Mesendoderm (in vitro differentiated cells): ENCODE results near the gene PRSS8.

ENCODE experiments used
- DNase-seq: peaks from one replicate; pipeline ENCODE4 v3.0.0; 2013
- H2AK5ac ChIP-seq: 2 replicates; pipeline ENCODE4 v1.6.1; 2013; ENCODE audit warnings: low read length, inconsistent platforms
- H2BK120ac ChIP-seq: 2 replicates; pipeline ENCODE4 v1.6.1; 2013; ENCODE audit warnings: low read depth, mild to moderate bottlenecking, low read length, moderate library complexity, mixed read lengths
- H2BK15ac ChIP-seq: replicated peaks from 2 replicates; pipeline ENCODE4 v1.6.1; 2013; ENCODE audit warnings: low read depth, mild to moderate bottlenecking, moderate library complexity
- H2BK5ac ChIP-seq: 2 replicates; pipeline ENCODE4 v1.6.1; 2013; ENCODE audit warnings: low read length, inconsistent platforms
- H3K18ac ChIP-seq: 2 replicates; pipeline ENCODE4 v1.6.1; 2013; ENCODE audit warnings: mild to moderate bottlenecking, low read length, mixed read lengths
- H3K23ac ChIP-seq: one replicate; pipeline ENCODE4 v1.6.1; 2013; ENCODE audit warnings: low read length
- H3K27ac ChIP-seq: 2 replicates; pipeline ENCODE4 v1.5.1; 2013; ENCODE audit warnings: low read depth, mild to moderate bottlenecking, inconsistent platforms, low read length, moderate library complexity
- H3K27me3 ChIP-seq: 2 replicates; pipeline ENCODE4 v1.6.1; 2013; ENCODE audit warnings: low read length, control low read depth, mild to moderate bottlenecking, inconsistent platforms; ENCODE audit not compliant: insufficient read depth, poor library complexity
- H3K36me3 ChIP-seq: 2 replicates; pipeline ENCODE4 v1.6.1; 2013; ENCODE audit warnings: low read length, inconsistent platforms; ENCODE audit not compliant: control insufficient read depth, insufficient read depth
- H3K4ac ChIP-seq: one replicate; pipeline ENCODE4 v1.6.1; 2013; ENCODE audit warnings: low read depth, mild to moderate bottlenecking, low read length, moderate library complexity
- H3K4me1 ChIP-seq: 2 replicates; pipeline ENCODE4 v1.6.1; 2013; ENCODE audit warnings: low read depth, low read length, inconsistent platforms; ENCODE audit not compliant: control insufficient read depth
- H3K4me2 ChIP-seq: 2 replicates; pipeline ENCODE4 v1.6.1; 2013; ENCODE audit warnings: low read length
- H3K4me3 ChIP-seq: 2 replicates; pipeline ENCODE4 v1.5.1; 2013; ENCODE audit warnings: mild to moderate bottlenecking, low read length
- H3K56ac ChIP-seq: one replicate; pipeline ENCODE4 v1.6.1; 2013; ENCODE audit warnings: low read length
- H3K79me1 ChIP-seq: 2 replicates; pipeline ENCODE4 v1.6.1; 2013; ENCODE audit warnings: low read length, inconsistent platforms
- H3K79me2 ChIP-seq: 2 replicates; pipeline ENCODE4 v1.6.1; 2013; ENCODE audit warnings: mild to moderate bottlenecking, low read length; ENCODE audit not compliant: control insufficient read depth, insufficient read depth
- H3K9ac ChIP-seq: 2 replicates; pipeline ENCODE4 v1.6.1; 2013; ENCODE audit warnings: low read length, inconsistent platforms
- H4K5ac ChIP-seq: one replicate; pipeline ENCODE4 v1.6.1; 2013; ENCODE audit warnings: low read length
- H4K8ac ChIP-seq: one replicate; pipeline ENCODE4 v1.6.1; 2013; ENCODE audit warnings: low read depth, mild to moderate bottlenecking, control low read depth, low read length, moderate library complexity
- WGBS: extraction: QIAGEN DNeasy Blood & Tissue Kit; methylation state at CpG from one replicate; pipeline ENCODE4 v1.1.7; 2013; ENCODE audit warnings: low lambda C conversion rate, missing lambda C conversion rate; ENCODE audit not compliant: insufficient coverage; ENCODE audit errors: extremely low coverage; 5-methylcytosine and 5-hydroxymethylcytosine counted together

Gene PRSS8

DNA sequence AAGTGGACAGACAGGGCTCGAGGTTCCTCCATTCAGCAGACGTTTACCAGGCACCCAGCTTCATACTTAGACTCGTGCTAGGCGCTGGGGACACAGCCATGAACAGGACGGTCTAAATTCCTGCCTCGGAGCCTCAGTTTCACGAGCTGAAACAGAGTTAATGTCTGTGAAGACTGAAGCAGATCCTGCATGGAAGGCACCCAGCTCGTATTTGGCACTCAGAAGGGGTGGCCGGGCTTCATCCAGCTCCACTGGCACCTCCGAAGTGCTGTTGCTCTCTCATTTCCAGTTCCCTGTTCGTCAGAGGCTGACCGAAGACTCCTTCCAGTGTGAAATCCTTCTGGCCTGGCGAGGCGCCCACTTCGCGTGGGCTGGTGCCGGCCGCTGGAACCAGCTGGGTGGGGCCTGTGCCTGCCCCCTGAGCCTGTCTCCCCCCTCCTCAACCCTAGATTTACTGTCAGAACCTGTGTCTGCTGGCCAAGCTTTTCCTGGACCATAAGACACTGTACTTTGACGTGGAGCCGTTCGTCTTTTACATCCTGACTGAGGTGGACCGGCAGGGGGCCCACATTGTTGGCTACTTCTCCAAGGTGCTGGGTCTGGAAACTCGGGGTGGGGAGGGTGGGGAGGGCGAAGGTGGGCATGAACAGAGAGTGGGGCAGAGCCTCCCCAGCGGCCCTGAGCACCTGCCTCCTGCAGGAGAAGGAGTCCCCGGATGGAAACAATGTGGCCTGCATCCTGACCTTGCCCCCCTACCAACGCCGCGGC lies 5.8 kb downstream of the PRSS8 start:
- Histone ChIP-seq H3K9ac (no peak overlapping the region), H3K79me1 (peaks cover 14% of the 10 kb centered on the region), H3K4me1 (no peaks in the 10 kb centered on the region), H4K5ac (no peak overlapping the region), H2AK5ac (no peak overlapping the region), H3K27me3 (no peaks in the 10 kb centered on the region), H3K79me2 (peaks cover 17% of the 10 kb centered on the region), H3K27ac (no peak overlapping the region), H3K4me3 (no peak overlapping the region), H3K18ac (no peak overlapping the region), H3K23ac (no peak overlapping the region), H3K36me3 (peaks cover 4% of the 10 kb centered on the region), H2BK15ac (no peak overlapping the region), H3K4ac (no peak overlapping the region), H2BK120ac (no peak overlapping the region), H4K8ac (no peak overlapping the region), H3K4me2 (no peak overlapping the region), H2BK5ac (no peak overlapping the region), H3K56ac (no peak overlapping the region)
- DNase-seq, result no peak
- no CpG with 5 or more reads among the region's 29 CpGs for WGBS

DNA sequence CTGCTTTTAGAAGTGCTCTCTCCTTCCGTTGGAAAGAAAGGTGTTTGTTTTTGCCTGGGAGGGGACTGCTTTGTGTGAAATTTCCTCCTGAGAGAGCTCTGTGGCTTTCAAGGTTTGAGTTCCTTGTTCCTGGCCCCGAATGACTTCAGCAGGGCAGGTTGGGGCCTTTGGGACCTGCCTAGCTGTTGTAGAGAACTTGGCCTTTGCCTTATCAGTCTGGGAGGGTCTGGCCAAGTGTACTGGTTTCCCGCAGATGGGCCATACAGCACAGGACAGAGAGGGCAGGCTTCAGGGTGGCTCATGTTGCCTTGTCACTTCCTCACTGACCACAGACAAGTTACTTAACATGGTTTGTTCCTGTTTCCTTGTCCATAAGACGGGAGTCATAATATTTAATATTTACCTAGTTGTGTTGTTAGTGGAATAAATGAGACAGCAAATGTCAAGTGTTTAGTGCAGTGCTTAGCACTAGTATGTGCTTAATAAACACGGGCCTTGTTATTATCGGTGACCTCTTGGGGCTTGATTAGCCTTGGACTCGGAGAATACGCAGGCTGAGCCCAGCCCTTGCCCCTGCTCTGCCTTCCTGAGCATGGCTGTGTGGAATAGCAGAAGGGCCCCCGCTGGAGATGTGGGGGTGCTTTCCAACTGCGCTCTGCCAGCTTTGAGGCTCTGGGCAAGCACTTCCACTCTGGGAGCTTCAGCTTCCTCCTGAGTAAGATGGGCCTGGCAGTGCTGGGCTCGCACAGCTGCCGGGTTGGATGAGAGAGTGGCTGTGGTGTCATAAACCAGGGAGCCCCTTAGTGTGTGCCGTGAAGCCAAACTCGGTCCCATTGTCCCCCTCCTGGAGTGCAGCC lies 6.6 kb downstream of the PRSS8 start:
- no peaks in the 10 kb centered on the region for H3K4me1 ChIP-seq
- WGBS, result no CpG with 5 or more reads among the region's 14 CpGs
- H3K79me1 ChIP-seq, result peaks cover 11% of the 10 kb centered on the region
- no peak overlapping the region for H3K23ac ChIP-seq
- H3K4ac ChIP-seq, result no peak overlapping the region
- no peak overlapping the region for H3K56ac ChIP-seq
- peaks cover 10% of the 10 kb centered on the region for H3K79me2 ChIP-seq
- H2BK15ac ChIP-seq, result no peak overlapping the region
- no peak overlapping the region for H3K4me2 ChIP-seq
- no peak overlapping the region for H3K27ac ChIP-seq
- no peak for DNase-seq
- H3K36me3 ChIP-seq, result peaks cover 4% of the 10 kb centered on the region
- H2BK120ac ChIP-seq, result no peak overlapping the region
- H3K9ac ChIP-seq, result no peak overlapping the region
- H4K8ac ChIP-seq, result no peak overlapping the region
- H2AK5ac ChIP-seq, result no peak overlapping the region
- H3K27me3 ChIP-seq, result no peaks in the 10 kb centered on the region
- no peak overlapping the region for H4K5ac ChIP-seq
- H3K4me3 ChIP-seq, result no peak overlapping the region
- H3K18ac ChIP-seq, result no peak overlapping the region
- H2BK5ac ChIP-seq, result no peak overlapping the region

DNA sequence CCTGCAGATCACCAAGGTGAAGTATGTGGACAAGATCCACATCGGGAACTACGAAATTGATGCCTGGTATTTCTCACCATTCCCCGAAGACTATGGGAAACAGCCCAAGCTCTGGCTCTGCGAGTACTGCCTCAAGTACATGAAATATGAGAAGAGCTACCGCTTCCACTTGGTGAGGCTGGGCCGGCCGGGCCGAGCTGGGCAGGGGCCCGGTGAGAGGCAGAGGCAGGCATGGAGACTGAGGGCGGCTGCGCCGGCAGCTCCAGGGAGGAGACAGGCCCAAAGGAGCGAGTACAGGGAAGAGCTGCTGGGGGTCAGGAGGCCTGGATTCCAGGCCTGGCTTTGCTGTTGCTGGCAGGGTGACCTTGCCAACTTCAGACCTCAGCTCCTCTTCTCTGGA lies 8.3 kb downstream of the PRSS8 start:
- Histone ChIP-seq H3K56ac (no peak overlapping the region), H2BK15ac (no peak overlapping the region), H3K4ac (no peak overlapping the region), H3K27ac (no peak overlapping the region), H2BK5ac (no peak overlapping the region), H3K18ac (no peak overlapping the region), H3K4me3 (no peak overlapping the region), H3K23ac (no peak overlapping the region), H2AK5ac (no peak overlapping the region), H4K5ac (no peak overlapping the region), H3K79me1 (no peaks in the 10 kb centered on the region), H3K36me3 (peaks cover 1% of the 10 kb centered on the region), H3K79me2 (no peaks in the 10 kb centered on the region), H3K4me1 (no peaks in the 10 kb centered on the region), H3K9ac (no peak overlapping the region), H4K8ac (no peak overlapping the region), H3K27me3 (no peaks in the 10 kb centered on the region), H2BK120ac (no peak overlapping the region), H3K4me2 (no peak overlapping the region)
- DNase-seq, result no peak
- no CpG with 5 or more reads among the region's 13 CpGs for WGBS

DNA sequence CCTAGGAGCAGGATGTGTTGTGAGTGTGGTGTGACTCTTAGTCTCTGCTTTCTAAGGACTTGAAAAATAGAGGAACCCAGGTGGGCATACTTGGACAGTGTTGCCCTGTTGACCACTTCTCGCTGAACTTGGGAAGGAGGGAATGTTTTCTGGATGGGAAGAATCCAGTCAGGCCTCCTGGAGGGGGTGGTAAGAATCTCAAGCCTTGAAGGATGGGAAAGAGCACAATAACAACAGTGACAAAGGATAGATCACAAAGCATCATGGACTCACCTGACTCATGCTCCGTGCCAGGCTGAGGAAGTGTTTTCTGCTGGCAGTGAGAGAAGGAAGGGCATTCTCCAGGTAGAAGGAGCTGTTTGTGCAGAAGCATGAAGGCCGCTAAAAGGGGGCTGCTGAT lies 9.7 kb downstream of the PRSS8 start:
- Histone ChIP-seq H3K4me3 (no peak overlapping the region), H3K79me2 (no peaks in the 10 kb centered on the region), H3K18ac (no peak overlapping the region), H3K23ac (no peak overlapping the region), H3K4me1 (no peaks in the 10 kb centered on the region), H3K36me3 (peaks cover 3% of the 10 kb centered on the region), H3K27ac (no peak overlapping the region), H4K8ac (no peak overlapping the region), H3K4ac (no peak overlapping the region), H3K79me1 (no peaks in the 10 kb centered on the region), H3K9ac (no peak overlapping the region), H3K27me3 (no peaks in the 10 kb centered on the region), H2AK5ac (no peak overlapping the region), H4K5ac (no peak overlapping the region), H2BK120ac (no peak overlapping the region), H3K56ac (no peak overlapping the region), H2BK15ac (no peak overlapping the region), H3K4me2 (no peak overlapping the region), H2BK5ac (no peak overlapping the region)
- no CpG with 5 or more reads among the region's 3 CpGs for WGBS
- no peak for DNase-seq

DNA sequence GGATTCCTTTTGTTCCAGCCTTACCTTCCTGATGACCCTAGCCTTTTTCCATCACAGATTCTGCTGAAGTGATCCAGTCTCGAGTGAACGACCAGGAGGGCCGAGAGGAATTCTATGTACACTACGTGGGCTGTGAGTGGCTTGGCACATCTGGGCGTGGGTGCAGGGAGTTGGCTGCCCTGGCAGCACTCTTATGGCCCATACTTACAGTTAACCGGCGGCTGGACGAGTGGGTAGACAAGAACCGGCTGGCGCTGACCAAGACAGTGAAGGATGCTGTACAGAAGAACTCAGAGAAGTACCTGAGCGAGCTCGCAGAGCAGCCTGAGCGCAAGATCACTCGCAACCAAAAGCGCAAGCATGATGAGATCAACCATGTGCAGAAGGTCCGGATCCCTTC lies 15.4 kb downstream of the PRSS8 start:
- Histone ChIP-seq H3K56ac (no peak overlapping the region), H2BK120ac (no peak overlapping the region), H2AK5ac (no peak overlapping the region), H2BK15ac (no peak overlapping the region), H3K27me3 (no peaks in the 10 kb centered on the region), H3K4me2 (no peak overlapping the region), H3K23ac (no peak overlapping the region), H3K9ac (no peak overlapping the region), H3K4me1 (no peaks in the 10 kb centered on the region), H3K79me1 (peaks cover 11% of the 10 kb centered on the region), H4K5ac (no peak overlapping the region), H3K36me3 (peaks cover 4% of the 10 kb centered on the region), H2BK5ac (no peak overlapping the region), H3K18ac (no peak overlapping the region), H3K79me2 (peaks cover 11% of the 10 kb centered on the region), H4K8ac (no peak overlapping the region), H3K4ac (no peak overlapping the region), H3K27ac (no peak overlapping the region), H3K4me3 (no peak overlapping the region)
- no CpG with 5 or more reads among the region's 16 CpGs for WGBS
- no peak for DNase-seq
